NCI-H187 (cell line): ENCODE results near the gene PCNX1.

ENCODE experiments used
- DNase-seq, 2 experiments: peaks; one replicate each; lab custom pipeline; 2025; lab: John Stamatoyannopoulos, UW

PCNX1 gene

DNA sequence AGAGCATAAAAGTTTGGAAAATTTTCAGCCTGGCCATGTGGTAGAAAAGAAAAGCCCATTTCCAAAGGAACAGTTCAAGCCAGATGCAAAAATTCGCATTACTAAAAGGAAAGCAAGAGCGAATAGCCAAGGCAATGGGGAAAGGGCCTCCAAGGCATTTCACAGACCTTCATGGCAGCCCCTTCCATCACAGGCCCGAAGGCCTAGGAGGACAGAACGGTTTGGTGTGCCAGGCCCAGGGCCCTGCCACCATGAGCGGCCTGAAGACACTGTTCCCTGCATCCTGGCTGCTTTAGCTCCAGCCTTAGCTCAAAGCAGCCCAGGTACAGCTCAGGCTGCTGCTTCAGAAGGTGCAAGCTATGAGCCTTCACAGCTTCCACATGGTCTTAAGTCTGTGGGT, 243.5 kb downstream of the PCNX1 start:
- DNase-seq: no peak

DNA sequence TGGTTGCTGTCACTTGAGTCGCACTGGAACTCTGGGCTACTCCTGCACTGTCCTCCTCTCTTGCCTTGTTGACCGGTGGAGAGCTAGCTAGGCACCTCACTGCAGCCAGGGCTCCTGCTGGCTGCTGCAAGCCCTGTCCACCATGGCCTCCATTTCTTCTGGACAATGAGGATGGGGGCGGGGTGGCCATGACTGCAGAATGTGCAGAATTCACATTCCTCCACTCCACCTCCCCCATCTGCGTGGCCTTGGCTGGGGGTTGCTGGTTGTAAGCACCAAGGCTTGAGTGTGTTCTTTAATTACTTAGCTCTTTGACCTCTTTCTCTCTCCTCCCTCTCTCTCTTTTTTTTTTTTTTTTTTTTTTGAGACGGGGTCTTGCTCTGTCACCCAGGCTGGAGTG, 248.5 kb downstream of the PCNX1 start:
- DNase-seq: no peak

DNA sequence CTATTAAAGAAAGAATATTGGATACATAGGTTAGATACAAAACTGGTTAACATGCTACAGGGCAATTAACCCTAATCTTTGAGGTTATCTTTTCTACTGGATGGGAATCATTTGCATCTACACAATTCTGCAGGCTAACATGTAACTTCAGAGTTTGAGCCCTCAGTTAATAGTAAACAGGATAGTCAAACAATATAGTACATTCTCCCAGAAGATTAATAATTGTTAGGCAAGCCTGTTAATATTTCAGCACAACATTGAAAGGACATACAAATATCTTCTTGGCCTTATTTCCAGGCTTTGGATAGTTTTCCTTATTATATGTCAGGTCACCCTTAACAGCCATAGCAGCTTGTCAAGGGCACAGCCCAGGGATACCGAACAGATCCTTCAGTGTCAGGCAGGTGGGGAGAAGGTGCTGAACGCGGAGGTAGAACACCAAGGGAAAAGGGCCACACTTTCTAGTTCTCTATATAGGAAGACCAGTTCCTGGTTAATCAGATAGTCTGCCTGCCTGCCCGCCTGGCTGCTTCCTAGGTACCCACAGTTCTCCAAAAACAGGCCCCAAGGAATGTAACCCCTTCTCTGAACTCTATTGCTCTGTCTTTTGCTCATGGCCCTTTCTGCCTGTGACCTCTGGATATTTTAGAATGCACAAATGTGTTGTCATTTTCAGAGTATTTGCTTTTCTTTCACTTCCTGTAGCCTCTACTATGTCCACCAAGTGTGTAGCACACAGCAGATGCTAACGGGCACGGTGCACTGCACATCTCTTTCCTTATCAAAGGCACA, 256.0 kb downstream of the PCNX1 start:
- DNase-seq: no peak

DNA sequence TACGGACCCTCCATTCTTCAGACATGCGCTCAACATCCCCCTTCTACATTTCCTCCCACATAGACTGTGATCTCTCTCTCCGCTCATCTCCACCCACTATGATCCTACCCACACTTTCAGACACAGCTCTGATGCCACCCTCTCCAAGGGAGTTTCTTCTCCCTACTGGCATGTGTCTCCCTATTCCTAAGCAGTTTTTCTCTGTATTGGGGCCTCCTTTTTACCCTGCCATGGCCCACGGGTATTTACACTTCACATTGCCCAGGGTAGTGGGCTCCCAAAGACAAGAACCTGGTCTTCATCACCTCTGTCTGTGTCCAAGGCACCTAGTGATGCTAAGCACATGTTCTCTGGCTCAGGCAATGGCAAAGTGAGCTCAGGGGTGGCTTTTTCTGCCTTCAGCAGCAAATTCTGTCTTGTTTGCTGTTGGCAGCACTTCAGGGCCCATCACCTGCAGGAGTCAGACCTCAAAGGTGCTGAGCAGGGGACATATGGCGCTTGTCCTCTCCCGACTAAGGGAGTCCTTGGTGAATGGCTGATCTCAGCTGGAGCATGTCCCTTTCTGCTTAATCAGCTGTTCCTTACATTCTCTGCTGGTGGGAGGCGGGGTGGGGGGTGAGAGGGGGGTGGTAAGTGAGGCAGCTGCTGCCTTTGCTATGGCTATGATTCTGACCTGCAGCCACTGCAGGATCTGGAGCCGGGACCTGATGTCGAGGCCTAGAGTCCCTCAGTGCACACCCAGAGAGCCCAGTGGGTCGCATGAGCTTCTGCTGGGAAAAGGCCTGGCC, 256.8 kb downstream of the PCNX1 start:
- DNase-seq: peak in 1 of 2 experiments; percentile 32
